K562 (cell line): ENCODE results near the gene MTRF1L. TPM values are rescaled to one million over a fixed set of nuclear protein-coding genes. Genes with fewer than 3 reads are reported as not detected.
A peak's percentile ranks its signal among the peaks of the same experiment; 100 is the strongest.

Experiments
- BRD4 ChIP-seq: fragments of 200-600 bp; sonication (generic); IDR thresholded peaks from 2 replicates; pipeline ENCODE4 v1.6.1; 2017; ENCODE audit warnings: inconsistent platforms
- ETV1 ChIP-seq: fragments of 450-650 bp; conservative IDR thresholded peaks from 2 replicates; pipeline ENCODE4 v1.6.1; 2016; ENCODE audit warnings: missing genetic modification characterization, control low read depth, low read depth, missing compliant biosample characterization
- GABPB1 ChIP-seq: sonication (generic); formaldehyde crosslinking; IDR thresholded peaks from 2 replicates; pipeline ENCODE4 v1.8.0; 2022; ENCODE audit warnings: mild to moderate bottlenecking, missing genetic modification reagents
- GTF2E2 ChIP-seq: fragments of 200-800 bp; sonication (Bioruptor generic); IDR thresholded peaks from 2 replicates; pipeline ENCODE4 v1.6.1; 2016; ENCODE audit warnings: missing genetic modification characterization, missing compliant biosample characterization
- HEY1 ChIP-seq: fragments of 250-450 bp; sonication (Bioruptor Pico); IDR thresholded peaks from 2 replicates; pipeline ENCODE4 v1.5.0; 2020; ENCODE audit warnings: mild to moderate bottlenecking, moderate library complexity, borderline replicate concordance
- KDM1A ChIP-seq, 2 experiments: fragments of 450-650 bp; IDR thresholded peaks; 2 replicates each; pipeline ENCODE4 v1.6.1; 2016; ENCODE audit warnings: mild to moderate bottlenecking in 2 of 2
- KHSRP ChIP-seq: fragments of 450-650 bp; IDR thresholded peaks from 2 replicates; pipeline ENCODE4 v1.6.1; 2017
- MED1 ChIP-seq: sonication (generic); formaldehyde crosslinking; IDR thresholded peaks from 2 replicates; pipeline ENCODE4 v1.8.1; 2023; ENCODE audit warnings: missing genetic modification reagents, borderline replicate concordance
- PML ChIP-seq: IDR thresholded peaks from 2 replicates; pipeline ENCODE4 v1.6.1; 2012; ENCODE audit warnings: low read length, inconsistent platforms
- POLR3G ChIP-seq: IDR thresholded peaks from 2 replicates; pipeline ENCODE4 v1.6.1; 2011; ENCODE audit not compliant: insufficient read length, insufficient replicate concordance; ENCODE audit errors: extremely low read depth
- RAD51 ChIP-seq: fragments of 450-650 bp; IDR thresholded peaks from 2 replicates; pipeline ENCODE4 v1.7.1; 2016; ENCODE audit warnings: low read depth, mild to moderate bottlenecking, borderline replicate concordance
- SAP30 ChIP-seq: fragments of 200-600 bp; sonication (generic); IDR thresholded peaks from 2 replicates; pipeline ENCODE4 v1.6.1; 2012; ENCODE audit warnings: borderline replicate concordance, low read depth, mild to moderate bottlenecking, moderate library complexity, low read length, control low read depth, inconsistent platforms; ENCODE audit not compliant: insufficient read depth, poor library complexity, severe bottlenecking
- ZFP1 ChIP-seq: fragments of 450-650 bp; formaldehyde crosslinking; IDR thresholded peaks from 2 replicates; pipeline ENCODE4 v1.4.0; 2020; ENCODE audit warnings: mild to moderate bottlenecking, mixed read lengths
- ZNF551 ChIP-seq: fragments of 250-450 bp; sonication (Bioruptor Pico); IDR thresholded peaks from 2 replicates; pipeline ENCODE4 v1.5.0; 2021; ENCODE audit warnings: mild to moderate bottlenecking, moderate library complexity
- ZNF57 ChIP-seq: fragments of 450-650 bp; formaldehyde crosslinking; IDR thresholded peaks from 2 replicates; pipeline ENCODE4 v1.4.0; 2020; ENCODE audit warnings: mild to moderate bottlenecking, moderate library complexity
- ZNF766 ChIP-seq: fragments of 200-800 bp; sonication (Bioruptor generic); conservative IDR thresholded peaks from 2 replicates; pipeline ENCODE4 v1.6.1; 2016; ENCODE audit warnings: missing genetic modification characterization, missing compliant biosample characterization
- polyA plus RNA-seq, 8 experiments: library from polyadenylated mRNA; depleted of rRNA in 4 of 8; stranded (reverse) in 5 of 8; unstranded in 3 of 8; fragments of >200 nt; fragmentation: Nextera tagmentation in 2 of 8; fragmentation: Illumina TruSeq in 1 of 8; extraction: Ambion mirVana in 2 of 8; extraction: Trizol in 1 of 8; gene quantifications; 2 replicates each; pipeline versions ENCODE4 v1.2.1 to v1.2.3, GENCODE V29; 2011 to 2014; ENCODE audit warnings: inconsistent platforms in 1 of 8, missing spikeins in 1 of 8
- total RNA-seq, 7 experiments: library from RNA; depleted of rRNA in 6 of 7; stranded (reverse); fragments of >200 nt in 6 of 7; fragmentation: Illumina TruSeq in 2 of 7; extraction: Trizol in 2 of 7; gene quantifications; 2 replicates each; pipeline versions ENCODE4 v1.2.1 to v1.2.3, GENCODE V29; 2011 to 2021; ENCODE audit warnings: low replicate concordance in 1 of 7
- TF ChIP-seq, protein P1 (sequence below): sonication (generic); formaldehyde crosslinking; IDR thresholded peaks from 2 replicates; pipeline ENCODE4 v1.4.0; 2020; ENCODE audit warnings: mild to moderate bottlenecking, missing genetic modification reagents
- TF ChIP-seq, protein P2 (sequence below), 2 experiments: fragments of 450-650 bp; IDR thresholded peaks; 2 replicates each; pipeline ENCODE4 v1.6.1; 2016
- TF ChIP-seq, protein P3 (sequence below): fragments of 250-450 bp; sonication (Bioruptor Pico); IDR thresholded peaks from 2 replicates; pipeline ENCODE4 v1.4.0; 2020; ENCODE audit warnings: mild to moderate bottlenecking, moderate library complexity
- TF ChIP-seq, protein P4 (sequence below): sonication (generic); IDR thresholded peaks from 2 replicates; pipeline ENCODE4 v1.6.1; 2016
- TF ChIP-seq, protein P5 (sequence below): fragments of 450-650 bp; formaldehyde crosslinking; IDR thresholded peaks from 2 replicates; pipeline ENCODE4 v1.4.0; 2020; ENCODE audit warnings: mild to moderate bottlenecking

Gene MTRF1L
- total and polyA plus RNA-seq, 9 of the 15 experiments (the other 6 are each of a cell fraction or from before 2014, with no cell fraction given) = 10.7 to 34.0 (median 30.2) TPM

DNA sequence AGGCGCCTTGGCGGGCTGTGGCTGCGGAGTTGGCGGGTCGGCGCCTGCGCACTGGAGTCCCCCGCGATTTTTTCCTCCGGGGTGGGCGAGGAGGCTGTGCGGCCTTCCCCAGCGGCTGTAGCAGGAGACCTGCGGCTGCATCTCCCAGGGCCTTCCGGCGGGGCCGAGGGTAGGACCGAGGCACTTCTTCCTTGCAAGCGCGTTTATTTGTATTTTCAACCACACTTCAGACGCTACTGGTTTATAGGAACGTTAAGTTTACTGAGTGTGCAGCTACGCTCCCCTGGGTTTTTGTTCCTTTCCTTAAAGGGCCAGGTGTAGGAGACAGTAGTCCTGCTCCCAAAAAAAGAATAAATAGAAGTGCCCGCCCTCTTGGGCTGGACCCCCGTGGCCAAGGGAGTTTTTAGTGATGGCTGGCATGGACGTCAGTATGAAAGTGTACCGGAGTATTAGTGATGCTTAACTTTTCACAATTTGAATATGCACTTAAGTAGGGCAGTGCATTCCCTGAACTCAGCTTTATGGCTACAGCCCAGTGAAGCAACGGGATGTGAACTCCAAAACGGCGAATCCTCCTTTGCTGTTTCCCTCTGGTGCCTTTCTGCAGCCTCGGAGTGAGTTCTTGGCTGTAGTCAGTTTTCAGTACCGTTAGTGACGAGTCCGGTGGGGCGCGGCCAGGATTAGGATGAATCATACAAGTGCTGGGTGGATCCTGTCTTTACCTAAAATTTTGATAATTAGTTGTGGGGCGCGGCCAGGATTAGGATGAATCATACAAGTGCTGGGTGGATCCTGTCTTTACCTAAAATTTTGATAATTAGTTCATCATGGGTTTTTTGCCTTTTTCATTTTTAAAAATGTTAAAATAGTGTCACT, 18.6 kb downstream of the MTRF1L start (continued):
- TF ChIP-seq, protein P1, sequence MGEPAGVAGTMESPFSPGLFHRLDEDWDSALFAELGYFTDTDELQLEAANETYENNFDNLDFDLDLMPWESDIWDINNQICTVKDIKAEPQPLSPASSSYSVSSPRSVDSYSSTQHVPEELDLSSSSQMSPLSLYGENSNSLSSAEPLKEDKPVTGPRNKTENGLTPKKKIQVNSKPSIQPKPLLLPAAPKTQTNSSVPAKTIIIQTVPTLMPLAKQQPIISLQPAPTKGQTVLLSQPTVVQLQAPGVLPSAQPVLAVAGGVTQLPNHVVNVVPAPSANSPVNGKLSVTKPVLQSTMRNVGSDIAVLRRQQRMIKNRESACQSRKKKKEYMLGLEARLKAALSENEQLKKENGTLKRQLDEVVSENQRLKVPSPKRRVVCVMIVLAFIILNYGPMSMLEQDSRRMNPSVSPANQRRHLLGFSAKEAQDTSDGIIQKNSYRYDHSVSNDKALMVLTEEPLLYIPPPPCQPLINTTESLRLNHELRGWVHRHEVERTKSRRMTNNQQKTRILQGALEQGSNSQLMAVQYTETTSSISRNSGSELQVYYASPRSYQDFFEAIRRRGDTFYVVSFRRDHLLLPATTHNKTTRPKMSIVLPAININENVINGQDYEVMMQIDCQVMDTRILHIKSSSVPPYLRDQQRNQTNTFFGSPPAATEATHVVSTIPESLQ (CRISPR knock-in tag) = peak; percentile 6; the same call in 1 of the 2 replicates
- 0 out of 2 replicates have a peak, but pooled peaks have one; percentile 36 for TF ChIP-seq HEY1 (CRISPR knock-in tag)
- TF ChIP-seq, protein P2, sequence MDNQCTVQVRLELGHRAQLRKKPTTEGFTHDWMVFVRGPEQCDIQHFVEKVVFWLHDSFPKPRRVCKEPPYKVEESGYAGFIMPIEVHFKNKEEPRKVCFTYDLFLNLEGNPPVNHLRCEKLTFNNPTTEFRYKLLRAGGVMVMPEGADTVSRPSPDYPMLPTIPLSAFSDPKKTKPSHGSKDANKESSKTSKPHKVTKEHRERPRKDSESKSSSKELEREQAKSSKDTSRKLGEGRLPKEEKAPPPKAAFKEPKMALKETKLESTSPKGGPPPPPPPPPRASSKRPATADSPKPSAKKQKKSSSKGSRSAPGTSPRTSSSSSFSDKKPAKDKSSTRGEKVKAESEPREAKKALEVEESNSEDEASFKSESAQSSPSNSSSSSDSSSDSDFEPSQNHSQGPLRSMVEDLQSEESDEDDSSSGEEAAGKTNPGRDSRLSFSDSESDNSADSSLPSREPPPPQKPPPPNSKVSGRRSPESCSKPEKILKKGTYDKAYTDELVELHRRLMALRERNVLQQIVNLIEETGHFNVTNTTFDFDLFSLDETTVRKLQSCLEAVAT (IDR thresholded peaks at IDR 0.05) = peak; percentile 53 to 72; a peak in 1 of 4 replicates
- TF ChIP-seq ETV1 (tag) = peak; percentile 15; the same call in 1 of the 2 replicates
- no peak for TF ChIP-seq POLR3G
- TF ChIP-seq ZFP1 (CRISPR knock-in tag) = no peak
- no peak for TF ChIP-seq ZNF551 (CRISPR knock-in tag)
- TF ChIP-seq, protein P3, sequence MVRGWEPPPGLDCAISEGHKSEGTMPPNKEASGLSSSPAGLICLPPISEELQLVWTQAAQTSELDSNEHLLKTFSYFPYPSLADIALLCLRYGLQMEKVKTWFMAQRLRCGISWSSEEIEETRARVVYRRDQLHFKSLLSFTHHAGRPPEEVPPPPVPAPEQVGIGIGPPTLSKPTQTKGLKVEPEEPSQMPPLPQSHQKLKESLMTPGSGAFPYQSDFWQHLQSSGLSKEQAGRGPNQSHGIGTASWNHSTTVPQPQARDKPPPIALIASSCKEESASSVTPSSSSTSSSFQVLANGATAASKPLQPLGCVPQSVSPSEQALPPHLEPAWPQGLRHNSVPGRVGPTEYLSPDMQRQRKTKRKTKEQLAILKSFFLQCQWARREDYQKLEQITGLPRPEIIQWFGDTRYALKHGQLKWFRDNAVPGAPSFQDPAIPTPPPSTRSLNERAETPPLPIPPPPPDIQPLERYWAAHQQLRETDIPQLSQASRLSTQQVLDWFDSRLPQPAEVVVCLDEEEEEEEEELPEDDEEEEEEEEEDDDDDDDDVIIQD (CRISPR knock-in tag) = no peak
- TF ChIP-seq BRD4 = peak; percentile 74
- no peak for TF ChIP-seq MED1 (CRISPR knock-in tag)
- 0 out of 2 replicates have a peak, but pooled peaks have one; percentile 86 for TF ChIP-seq GTF2E2 (tag)
- no peak for TF ChIP-seq KHSRP
- peak; percentile 69 for TF ChIP-seq ZNF766 (CRISPR knock-in tag)
- TF ChIP-seq, protein P4, sequence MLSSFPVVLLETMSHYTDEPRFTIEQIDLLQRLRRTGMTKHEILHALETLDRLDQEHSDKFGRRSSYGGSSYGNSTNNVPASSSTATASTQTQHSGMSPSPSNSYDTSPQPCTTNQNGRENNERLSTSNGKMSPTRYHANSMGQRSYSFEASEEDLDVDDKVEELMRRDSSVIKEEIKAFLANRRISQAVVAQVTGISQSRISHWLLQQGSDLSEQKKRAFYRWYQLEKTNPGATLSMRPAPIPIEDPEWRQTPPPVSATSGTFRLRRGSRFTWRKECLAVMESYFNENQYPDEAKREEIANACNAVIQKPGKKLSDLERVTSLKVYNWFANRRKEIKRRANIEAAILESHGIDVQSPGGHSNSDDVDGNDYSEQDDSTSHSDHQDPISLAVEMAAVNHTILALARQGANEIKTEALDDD = peak; percentile 29; the same call in 1 of the 2 replicates
- TF ChIP-seq, protein P5, sequence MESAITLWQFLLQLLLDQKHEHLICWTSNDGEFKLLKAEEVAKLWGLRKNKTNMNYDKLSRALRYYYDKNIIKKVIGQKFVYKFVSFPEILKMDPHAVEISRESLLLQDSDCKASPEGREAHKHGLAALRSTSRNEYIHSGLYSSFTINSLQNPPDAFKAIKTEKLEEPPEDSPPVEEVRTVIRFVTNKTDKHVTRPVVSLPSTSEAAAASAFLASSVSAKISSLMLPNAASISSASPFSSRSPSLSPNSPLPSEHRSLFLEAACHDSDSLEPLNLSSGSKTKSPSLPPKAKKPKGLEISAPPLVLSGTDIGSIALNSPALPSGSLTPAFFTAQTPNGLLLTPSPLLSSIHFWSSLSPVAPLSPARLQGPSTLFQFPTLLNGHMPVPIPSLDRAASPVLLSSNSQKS (CRISPR knock-in tag) = no peak
- TF ChIP-seq GABPB1 (CRISPR knock-in tag) = 0 out of 2 replicates have a peak, but pooled peaks have one; percentile 6
- TF ChIP-seq RAD51 = no peak
- peak; percentile 75 for TF ChIP-seq PML
- no peak for TF ChIP-seq KDM1A (IDR thresholded peaks at IDR 0.05)
- TF ChIP-seq SAP30 = no peak
- TF ChIP-seq ZNF57 (CRISPR knock-in tag) = no peak
